ENCODE measurements around the gene CBLB.

GRCh38 chr3:105868742-105869530 is at the start of gene CBLB:
- TF ChIP-seq CTCF (conservative IDR thresholded peaks at IDR 0.05; ENCODE audit: low read length), result no peak
- no peak for TF ChIP-seq EZH2phosphoT487 (IDR thresholded peaks at IDR 0.05; ENCODE audit: borderline replicate concordance)
